DND-41 (cell line): ENCODE measurements around the gene HERC6.
A peak's percentile ranks its signal among the peaks of the same experiment; 100 is the strongest.

Experiments used
- ATAC-seq: fragments of 200-7000 bp; cut with Tn5 transposase; 3 replicates; pipeline ENCODE4 v1.9.1; 2021; ENCODE audit warnings: low read depth; ENCODE audit not compliant: insufficient read depth
- DNase-seq: peaks from one replicate; pipeline ENCODE4 v3.0.0-alpha.2; 2020
- H2AFZ ChIP-seq: 2 replicates; pipeline ENCODE4 v1.6.0; 2012; ENCODE audit warnings: low read depth, low read length
- H3K27ac ChIP-seq: 2 replicates; pipeline ENCODE4 v1.5.1; 2012; ENCODE audit warnings: low read length, inconsistent platforms
- H3K27me3 ChIP-seq: fragments of 200-600 bp; sonication (generic); 2 replicates; pipeline ENCODE4 v1.6.0; 2012; ENCODE audit warnings: low read length, mild to moderate bottlenecking, inconsistent platforms; ENCODE audit not compliant: insufficient read depth, poor library complexity
- H3K36me3 ChIP-seq: 2 replicates; pipeline ENCODE4 v1.5.1; 2012; ENCODE audit warnings: low read length, inconsistent platforms; ENCODE audit not compliant: insufficient read depth
- H3K4me1 ChIP-seq: 2 replicates; pipeline ENCODE4 v1.5.1; 2012; ENCODE audit warnings: mild to moderate bottlenecking, low read length; ENCODE audit not compliant: insufficient read depth
- H3K4me2 ChIP-seq: 2 replicates; pipeline ENCODE4 v1.6.0; 2012; ENCODE audit warnings: mild to moderate bottlenecking, moderate library complexity, low read length, inconsistent platforms; ENCODE audit not compliant: insufficient read depth
- H3K4me3 ChIP-seq, 2 experiments: fragments of 200-600 bp in 1 of 2; shearing (Covaris generic) in 1 of 2; 2 replicates each; pipeline ENCODE4 v1.5.1; 2012 to 2016; ENCODE audit warnings: inconsistent platforms in 2 of 2, low read length in 2 of 2, mild to moderate bottlenecking in 2 of 2, low read depth in 1 of 2, moderate library complexity in 1 of 2
- H3K79me2 ChIP-seq: 2 replicates; pipeline ENCODE4 v1.6.0; 2012; ENCODE audit warnings: low read length, inconsistent platforms; ENCODE audit not compliant: insufficient read depth
- H3K9ac ChIP-seq: 2 replicates; pipeline ENCODE4 v1.6.0; 2012; ENCODE audit warnings: low read depth, mild to moderate bottlenecking, inconsistent platforms, low read length, moderate library complexity
- H3K9me3 ChIP-seq: 2 replicates; pipeline ENCODE4 v1.5.1; 2012; ENCODE audit warnings: low read length, moderate library complexity, mild to moderate bottlenecking, inconsistent platforms; ENCODE audit not compliant: insufficient read depth, severe bottlenecking
- H4K20me1 ChIP-seq: 2 replicates; pipeline ENCODE4 v1.6.0; 2012; ENCODE audit warnings: low read length; ENCODE audit not compliant: insufficient read depth
- EZH2 ChIP-seq: IDR thresholded peaks from 3 replicates; pipeline ENCODE4 v1.6.1; 2012; ENCODE audit warnings: borderline replicate concordance, low read depth, mild to moderate bottlenecking, moderate library complexity, low read length, inconsistent platforms; ENCODE audit not compliant: severe bottlenecking
- TF ChIP-seq, protein P1 (sequence below): IDR thresholded peaks from 2 replicates; pipeline ENCODE4 v1.5.1; 2012; ENCODE audit warnings: borderline replicate concordance, low read length, moderate library complexity, mild to moderate bottlenecking; ENCODE audit not compliant: poor library complexity, severe bottlenecking; ENCODE audit errors: extremely low read depth

The HERC6 gene

DNA sequence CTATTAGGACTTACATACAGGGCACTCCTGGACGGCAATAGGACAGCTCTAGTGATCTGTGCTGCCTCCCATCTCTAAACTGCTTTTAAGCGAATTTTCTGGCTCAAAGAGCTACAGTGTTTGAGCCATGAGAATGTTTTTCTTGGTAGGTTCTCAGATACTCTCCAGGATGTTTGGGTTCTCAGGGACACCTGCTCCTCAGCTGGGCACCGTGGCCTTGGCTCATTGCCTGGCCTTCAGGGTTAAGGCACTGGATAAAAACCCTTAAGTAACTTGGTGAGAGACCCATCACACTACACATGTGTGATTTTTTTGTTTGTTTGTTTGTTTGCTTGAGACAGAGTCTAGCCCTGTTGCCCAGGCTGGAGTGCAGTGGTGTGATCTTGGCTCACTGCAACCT, 39.8 kb downstream of the HERC6 start:
- Histone ChIP-seq H3K9ac (no peak overlapping the region), H3K27ac (no peak overlapping the region), H3K27me3 (no peaks in the 10 kb centered on the region), H3K9me3 (no peaks in the 10 kb centered on the region), H3K79me2 (no peaks in the 10 kb centered on the region), H3K4me2 (no peak overlapping the region), H2AFZ (no peak overlapping the region), H3K4me3 (no peak overlapping the region), H4K20me1 (no peaks in the 10 kb centered on the region), H3K36me3 (no peaks in the 10 kb centered on the region), H3K4me1 (no peaks in the 10 kb centered on the region)
- TF ChIP-seq EZH2 = no peak
- TF ChIP-seq, protein P1, sequence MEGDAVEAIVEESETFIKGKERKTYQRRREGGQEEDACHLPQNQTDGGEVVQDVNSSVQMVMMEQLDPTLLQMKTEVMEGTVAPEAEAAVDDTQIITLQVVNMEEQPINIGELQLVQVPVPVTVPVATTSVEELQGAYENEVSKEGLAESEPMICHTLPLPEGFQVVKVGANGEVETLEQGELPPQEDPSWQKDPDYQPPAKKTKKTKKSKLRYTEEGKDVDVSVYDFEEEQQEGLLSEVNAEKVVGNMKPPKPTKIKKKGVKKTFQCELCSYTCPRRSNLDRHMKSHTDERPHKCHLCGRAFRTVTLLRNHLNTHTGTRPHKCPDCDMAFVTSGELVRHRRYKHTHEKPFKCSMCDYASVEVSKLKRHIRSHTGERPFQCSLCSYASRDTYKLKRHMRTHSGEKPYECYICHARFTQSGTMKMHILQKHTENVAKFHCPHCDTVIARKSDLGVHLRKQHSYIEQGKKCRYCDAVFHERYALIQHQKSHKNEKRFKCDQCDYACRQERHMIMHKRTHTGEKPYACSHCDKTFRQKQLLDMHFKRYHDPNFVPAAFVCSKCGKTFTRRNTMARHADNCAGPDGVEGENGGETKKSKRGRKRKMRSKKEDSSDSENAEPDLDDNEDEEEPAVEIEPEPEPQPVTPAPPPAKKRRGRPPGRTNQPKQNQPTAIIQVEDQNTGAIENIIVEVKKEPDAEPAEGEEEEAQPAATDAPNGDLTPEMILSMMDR = no peak
- no peak for ATAC-seq
- DNase-seq = peak; percentile 7

DNA sequence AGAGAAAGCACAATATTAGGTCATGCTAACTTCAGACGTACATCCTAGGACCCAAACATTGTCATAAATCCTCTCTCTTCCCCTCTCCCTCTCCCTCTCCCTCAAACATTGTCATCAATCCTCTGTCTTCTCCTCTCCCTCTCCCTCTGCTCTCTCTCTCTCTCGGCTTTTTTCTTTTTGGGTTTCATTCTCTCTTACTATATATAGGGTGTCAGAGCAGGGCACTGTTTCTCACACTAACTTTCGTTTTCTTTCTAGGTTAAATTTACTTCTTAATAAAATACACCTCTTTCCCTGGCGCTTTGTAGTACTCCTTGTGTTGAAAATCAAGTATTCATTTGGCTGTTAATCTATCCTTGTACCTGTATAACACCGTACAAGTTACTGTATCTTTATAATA, 41.2 kb downstream of the HERC6 start:
- ATAC-seq = no peak
- no peaks in the 10 kb centered on the region for H3K4me1 ChIP-seq
- DNase-seq = no peak
- H2AFZ ChIP-seq = no peak overlapping the region
- H3K79me2 ChIP-seq = no peaks in the 10 kb centered on the region
- no peaks in the 10 kb centered on the region for H3K36me3 ChIP-seq
- H3K4me2 ChIP-seq = no peak overlapping the region
- H3K27ac ChIP-seq = no peak overlapping the region
- no peak overlapping the region for H3K9ac ChIP-seq
- no peaks in the 10 kb centered on the region for H3K27me3 ChIP-seq
- TF ChIP-seq, protein P1 = no peak
- no peak for TF ChIP-seq EZH2
- no peaks in the 10 kb centered on the region for H3K9me3 ChIP-seq
- no peaks in the 10 kb centered on the region for H4K20me1 ChIP-seq
- H3K4me3 ChIP-seq = no peak overlapping the region

DNA sequence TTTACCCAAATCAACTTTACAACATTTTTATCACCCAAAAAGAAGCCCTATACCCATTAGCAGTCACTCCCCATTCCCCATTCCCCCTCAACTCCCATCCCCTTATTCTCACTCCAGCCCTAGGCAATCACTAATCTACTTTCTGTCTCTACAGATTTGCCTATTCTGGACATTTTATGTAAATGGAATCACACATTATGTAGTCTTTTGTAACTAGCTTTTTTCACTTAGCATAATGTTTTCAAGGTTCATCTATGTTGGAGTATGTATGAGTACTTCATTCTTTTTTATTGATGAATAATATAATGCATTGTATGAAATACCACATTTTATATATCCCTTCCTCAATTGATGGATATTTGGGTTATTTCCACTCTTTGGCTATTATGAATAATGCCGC, 42.2 kb downstream of the HERC6 start:
- Histone ChIP-seq H3K9me3 (no peaks in the 10 kb centered on the region), H3K4me1 (no peaks in the 10 kb centered on the region), H3K27me3 (no peaks in the 10 kb centered on the region), H3K4me3 (no peak overlapping the region), H2AFZ (no peak overlapping the region), H3K36me3 (no peaks in the 10 kb centered on the region), H3K4me2 (no peak overlapping the region), H3K27ac (no peak overlapping the region), H3K9ac (no peak overlapping the region), H4K20me1 (no peaks in the 10 kb centered on the region), H3K79me2 (no peaks in the 10 kb centered on the region)
- TF ChIP-seq, protein P1 = no peak
- no peak for ATAC-seq
- no peak for DNase-seq

DNA sequence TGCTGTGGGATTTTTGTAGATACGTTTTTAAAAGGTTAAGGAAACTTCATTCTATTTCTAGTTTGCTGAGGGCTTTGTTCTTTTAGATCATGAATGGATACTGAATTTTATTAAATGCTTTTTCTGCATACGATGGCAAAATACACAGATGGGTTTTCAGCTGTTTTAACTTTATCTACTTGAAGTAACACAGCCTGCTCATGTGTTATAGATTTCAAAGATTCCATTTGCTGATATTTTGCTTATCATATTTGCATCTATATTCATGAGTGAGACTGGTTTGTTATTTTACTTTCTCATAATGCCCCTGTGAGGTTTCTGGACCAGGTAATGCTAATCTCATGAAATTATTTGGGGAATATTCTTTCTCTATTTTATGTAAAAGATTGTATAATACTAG, 43.8 kb downstream of the HERC6 start:
- TF ChIP-seq, protein P1 = no peak
- no peak for TF ChIP-seq EZH2
- H3K4me2 ChIP-seq = no peak overlapping the region
- no peak overlapping the region for H3K4me3 ChIP-seq
- ATAC-seq (no peak), DNase-seq (no peak)
- no peaks in the 10 kb centered on the region for H3K27me3 ChIP-seq
- no peak overlapping the region for H2AFZ ChIP-seq
- no peaks in the 10 kb centered on the region for H3K79me2 ChIP-seq
- H3K9me3 ChIP-seq = no peaks in the 10 kb centered on the region
- H3K9ac ChIP-seq = no peak overlapping the region
- no peaks in the 10 kb centered on the region for H3K36me3 ChIP-seq
- H3K4me1 ChIP-seq = no peaks in the 10 kb centered on the region
- H4K20me1 ChIP-seq = no peaks in the 10 kb centered on the region
- H3K27ac ChIP-seq = no peak overlapping the region
